ENCODE data around the gene CDH8.

DNA sequence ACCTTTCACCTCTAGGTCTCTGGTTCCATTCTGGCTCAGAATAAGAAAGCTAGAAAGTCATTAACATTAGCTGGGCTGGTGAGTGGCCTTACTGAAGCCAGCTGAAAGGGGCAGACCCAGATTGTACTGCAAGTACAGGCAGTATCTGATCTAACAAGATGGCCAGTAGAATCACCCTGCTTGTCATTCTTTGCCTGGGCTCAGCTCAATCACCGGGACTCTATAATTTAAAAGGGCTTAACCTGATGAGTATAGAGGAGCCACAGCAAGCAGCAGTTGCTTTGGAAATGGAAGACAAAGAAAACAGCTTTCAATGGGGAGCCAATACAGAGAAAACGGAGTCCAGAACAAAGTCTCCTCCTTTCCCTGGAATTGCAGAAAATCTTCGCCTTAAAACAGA is 13.6 kb downstream of the CDH8 start:
- TF ChIP-seq, protein P1, sequence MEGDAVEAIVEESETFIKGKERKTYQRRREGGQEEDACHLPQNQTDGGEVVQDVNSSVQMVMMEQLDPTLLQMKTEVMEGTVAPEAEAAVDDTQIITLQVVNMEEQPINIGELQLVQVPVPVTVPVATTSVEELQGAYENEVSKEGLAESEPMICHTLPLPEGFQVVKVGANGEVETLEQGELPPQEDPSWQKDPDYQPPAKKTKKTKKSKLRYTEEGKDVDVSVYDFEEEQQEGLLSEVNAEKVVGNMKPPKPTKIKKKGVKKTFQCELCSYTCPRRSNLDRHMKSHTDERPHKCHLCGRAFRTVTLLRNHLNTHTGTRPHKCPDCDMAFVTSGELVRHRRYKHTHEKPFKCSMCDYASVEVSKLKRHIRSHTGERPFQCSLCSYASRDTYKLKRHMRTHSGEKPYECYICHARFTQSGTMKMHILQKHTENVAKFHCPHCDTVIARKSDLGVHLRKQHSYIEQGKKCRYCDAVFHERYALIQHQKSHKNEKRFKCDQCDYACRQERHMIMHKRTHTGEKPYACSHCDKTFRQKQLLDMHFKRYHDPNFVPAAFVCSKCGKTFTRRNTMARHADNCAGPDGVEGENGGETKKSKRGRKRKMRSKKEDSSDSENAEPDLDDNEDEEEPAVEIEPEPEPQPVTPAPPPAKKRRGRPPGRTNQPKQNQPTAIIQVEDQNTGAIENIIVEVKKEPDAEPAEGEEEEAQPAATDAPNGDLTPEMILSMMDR (IDR thresholded peaks at IDR 0.05) = no peak
- TF ChIP-seq, protein P2, sequence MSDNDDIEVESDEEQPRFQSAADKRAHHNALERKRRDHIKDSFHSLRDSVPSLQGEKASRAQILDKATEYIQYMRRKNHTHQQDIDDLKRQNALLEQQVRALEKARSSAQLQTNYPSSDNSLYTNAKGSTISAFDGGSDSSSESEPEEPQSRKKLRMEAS (CRISPR knock-in tag; IDR thresholded peaks at IDR 0.05) = no peak
- TF ChIP-seq ETV6 (CRISPR knock-in tag; IDR thresholded peaks at IDR 0.05) (no peak), NR2C2 (CRISPR knock-in tag; IDR thresholded peaks at IDR 0.05) (no peak), TEAD4 (CRISPR knock-in tag; IDR thresholded peaks at IDR 0.05) (no peak), CBFB (CRISPR knock-in tag; IDR thresholded peaks at IDR 0.05; ENCODE audit: low read depth) (no peak), SMAD4 (CRISPR knock-in tag; IDR thresholded peaks at IDR 0.05) (no peak)
- TF ChIP-seq, protein P3, sequence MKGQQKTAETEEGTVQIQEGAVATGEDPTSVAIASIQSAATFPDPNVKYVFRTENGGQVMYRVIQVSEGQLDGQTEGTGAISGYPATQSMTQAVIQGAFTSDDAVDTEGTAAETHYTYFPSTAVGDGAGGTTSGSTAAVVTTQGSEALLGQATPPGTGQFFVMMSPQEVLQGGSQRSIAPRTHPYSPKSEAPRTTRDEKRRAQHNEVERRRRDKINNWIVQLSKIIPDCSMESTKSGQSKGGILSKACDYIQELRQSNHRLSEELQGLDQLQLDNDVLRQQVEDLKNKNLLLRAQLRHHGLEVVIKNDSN (CRISPR knock-in tag; IDR thresholded peaks at IDR 0.05) = no peak
- TF ChIP-seq, protein P4, sequence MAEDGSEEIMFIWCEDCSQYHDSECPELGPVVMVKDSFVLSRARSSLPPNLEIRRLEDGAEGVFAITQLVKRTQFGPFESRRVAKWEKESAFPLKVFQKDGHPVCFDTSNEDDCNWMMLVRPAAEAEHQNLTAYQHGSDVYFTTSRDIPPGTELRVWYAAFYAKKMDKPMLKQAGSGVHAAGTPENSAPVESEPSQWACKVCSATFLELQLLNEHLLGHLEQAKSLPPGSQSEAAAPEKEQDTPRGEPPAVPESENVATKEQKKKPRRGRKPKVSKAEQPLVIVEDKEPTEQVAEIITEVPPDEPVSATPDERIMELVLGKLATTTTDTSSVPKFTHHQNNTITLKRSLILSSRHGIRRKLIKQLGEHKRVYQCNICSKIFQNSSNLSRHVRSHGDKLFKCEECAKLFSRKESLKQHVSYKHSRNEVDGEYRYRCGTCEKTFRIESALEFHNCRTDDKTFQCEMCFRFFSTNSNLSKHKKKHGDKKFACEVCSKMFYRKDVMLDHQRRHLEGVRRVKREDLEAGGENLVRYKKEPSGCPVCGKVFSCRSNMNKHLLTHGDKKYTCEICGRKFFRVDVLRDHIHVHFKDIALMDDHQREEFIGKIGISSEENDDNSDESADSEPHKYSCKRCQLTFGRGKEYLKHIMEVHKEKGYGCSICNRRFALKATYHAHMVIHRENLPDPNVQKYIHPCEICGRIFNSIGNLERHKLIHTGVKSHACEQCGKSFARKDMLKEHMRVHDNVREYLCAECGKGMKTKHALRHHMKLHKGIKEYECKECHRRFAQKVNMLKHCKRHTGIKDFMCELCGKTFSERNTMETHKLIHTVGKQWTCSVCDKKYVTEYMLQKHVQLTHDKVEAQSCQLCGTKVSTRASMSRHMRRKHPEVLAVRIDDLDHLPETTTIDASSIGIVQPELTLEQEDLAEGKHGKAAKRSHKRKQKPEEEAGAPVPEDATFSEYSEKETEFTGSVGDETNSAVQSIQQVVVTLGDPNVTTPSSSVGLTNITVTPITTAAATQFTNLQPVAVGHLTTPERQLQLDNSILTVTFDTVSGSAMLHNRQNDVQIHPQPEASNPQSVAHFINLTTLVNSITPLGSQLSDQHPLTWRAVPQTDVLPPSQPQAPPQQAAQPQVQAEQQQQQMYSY (CRISPR knock-in tag; IDR thresholded peaks at IDR 0.05) = no peak
- TF ChIP-seq, protein P5, sequence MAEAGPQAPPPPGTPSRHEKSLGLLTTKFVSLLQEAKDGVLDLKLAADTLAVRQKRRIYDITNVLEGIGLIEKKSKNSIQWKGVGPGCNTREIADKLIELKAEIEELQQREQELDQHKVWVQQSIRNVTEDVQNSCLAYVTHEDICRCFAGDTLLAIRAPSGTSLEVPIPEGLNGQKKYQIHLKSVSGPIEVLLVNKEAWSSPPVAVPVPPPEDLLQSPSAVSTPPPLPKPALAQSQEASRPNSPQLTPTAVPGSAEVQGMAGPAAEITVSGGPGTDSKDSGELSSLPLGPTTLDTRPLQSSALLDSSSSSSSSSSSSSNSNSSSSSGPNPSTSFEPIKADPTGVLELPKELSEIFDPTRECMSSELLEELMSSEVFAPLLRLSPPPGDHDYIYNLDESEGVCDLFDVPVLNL (CRISPR knock-in tag; IDR thresholded peaks at IDR 0.05; ENCODE audit: borderline replicate concordance, low read depth) = no peak
- TF ChIP-seq, protein P6, sequence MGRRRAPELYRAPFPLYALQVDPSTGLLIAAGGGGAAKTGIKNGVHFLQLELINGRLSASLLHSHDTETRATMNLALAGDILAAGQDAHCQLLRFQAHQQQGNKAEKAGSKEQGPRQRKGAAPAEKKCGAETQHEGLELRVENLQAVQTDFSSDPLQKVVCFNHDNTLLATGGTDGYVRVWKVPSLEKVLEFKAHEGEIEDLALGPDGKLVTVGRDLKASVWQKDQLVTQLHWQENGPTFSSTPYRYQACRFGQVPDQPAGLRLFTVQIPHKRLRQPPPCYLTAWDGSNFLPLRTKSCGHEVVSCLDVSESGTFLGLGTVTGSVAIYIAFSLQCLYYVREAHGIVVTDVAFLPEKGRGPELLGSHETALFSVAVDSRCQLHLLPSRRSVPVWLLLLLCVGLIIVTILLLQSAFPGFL (CRISPR knock-in tag; IDR thresholded peaks at IDR 0.05; ENCODE audit: borderline replicate concordance) = no peak
- TF ChIP-seq, protein P7, sequence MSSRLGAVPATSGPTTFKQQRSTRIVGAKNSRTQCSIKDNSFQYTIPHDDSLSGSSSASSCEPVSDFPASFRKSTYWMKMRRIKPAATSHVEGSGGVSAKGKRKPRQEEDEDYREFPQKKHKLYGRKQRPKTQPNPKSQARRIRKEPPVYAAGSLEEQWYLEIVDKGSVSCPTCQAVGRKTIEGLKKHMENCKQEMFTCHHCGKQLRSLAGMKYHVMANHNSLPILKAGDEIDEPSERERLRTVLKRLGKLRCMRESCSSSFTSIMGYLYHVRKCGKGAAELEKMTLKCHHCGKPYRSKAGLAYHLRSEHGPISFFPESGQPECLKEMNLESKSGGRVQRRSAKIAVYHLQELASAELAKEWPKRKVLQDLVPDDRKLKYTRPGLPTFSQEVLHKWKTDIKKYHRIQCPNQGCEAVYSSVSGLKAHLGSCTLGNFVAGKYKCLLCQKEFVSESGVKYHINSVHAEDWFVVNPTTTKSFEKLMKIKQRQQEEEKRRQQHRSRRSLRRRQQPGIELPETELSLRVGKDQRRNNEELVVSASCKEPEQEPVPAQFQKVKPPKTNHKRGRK (CRISPR knock-in tag; IDR thresholded peaks at IDR 0.05; ENCODE audit: borderline replicate concordance) = no peak
